ENCODE data around the gene CHMP1A. TPM values are rescaled to one million over a fixed set of nuclear protein-coding genes. Genes with fewer than 3 reads are reported as not detected.

Gene CHMP1A
- total RNA-seq, 1 donor from 2014 or later, result 38.2 TPM

GRCh38 chr16:89623511-89624261 is 33.8 kb downstream of the CHMP1A start:
- no peak for DNase-seq

GRCh38 chr16:89621698-89622409 is 35.7 kb downstream of the CHMP1A start:
- no peak for DNase-seq

- no peak for DNase-seq
These were observed 36.3 kb downstream of the CHMP1A start for GRCh38 chr16:89621136-89621697.

GRCh38 chr16:89620406-89620841 is 37.1 kb downstream of the CHMP1A start:
- no peak for DNase-seq

- DNase-seq, result no peak
These were observed 37.7 kb downstream of the CHMP1A start for GRCh38 chr16:89619840-89620239.

- no peak for DNase-seq
These were observed 39.2 kb downstream of the CHMP1A start for GRCh38 chr16:89618109-89618998.

- no peak for DNase-seq
These were observed 40.5 kb downstream of the CHMP1A start for GRCh38 chr16:89617036-89617435.

- no peak for DNase-seq
These were observed 40.9 kb downstream of the CHMP1A start for GRCh38 chr16:89616623-89617022.

GRCh38 chr16:89615596-89616090 is 41.9 kb downstream of the CHMP1A start:
- no peak for DNase-seq

- DNase-seq, result no peak
These were observed 42.3 kb downstream of the CHMP1A start for GRCh38 chr16:89615176-89615575.

- DNase-seq, result no peak
These were observed 43.5 kb downstream of the CHMP1A start for GRCh38 chr16:89613954-89614459.

- DNase-seq, result no peak
These were observed 44.1 kb downstream of the CHMP1A start, which contains the start of gene DPEP1 for GRCh38 chr16:89613231-89613953. Gene DPEP1 (plus strand): TSS chr16:89613642. CDS start chr16:89630411, 16,769 bp downstream.

- no peak for DNase-seq
These were observed 44.9 kb downstream of the CHMP1A start for GRCh38 chr16:89612415-89613166.

- no peak for DNase-seq
These were observed 47.4 kb downstream of the CHMP1A start for GRCh38 chr16:89610108-89610453.

- no peak for DNase-seq
These were observed 49.4 kb downstream of the CHMP1A start for GRCh38 chr16:89607937-89608740.

GRCh38 chr16:89607453-89607852 is 50.1 kb downstream of the CHMP1A start:
- DNase-seq, result no peak

GRCh38 chr16:89606006-89606405 is 51.5 kb downstream of the CHMP1A start:
- DNase-seq, result no peak

GRCh38 chr16:89605186-89605970 is 52.1 kb downstream of the CHMP1A start:
- no peak for DNase-seq

GRCh38 chr16:89604764-89605163 is 52.7 kb downstream of the CHMP1A start:
- DNase-seq, result no peak

All from skin of body (tissue), 2 donors.